Tibial nerve (tissue), 4 donors: ENCODE results near the gene RPTN. TPM values are rescaled to one million over a fixed set of nuclear protein-coding genes. Genes with fewer than 3 reads are reported as not detected.
A peak's percentile ranks its signal among the peaks of the same experiment; 100 is the strongest.

ENCODE experiments used
- DNase-seq, 2 donors: peaks; one replicate each; pipeline ENCODE4 v3.0.0-alpha.2; 2019; ENCODE audit warnings: low spot score in 2 of 2
- H3K27ac ChIP-seq, 4 donors: fragments of 200-600 bp; sonication (generic) in 3 of 4; one replicate each; pipeline ENCODE4 v1.5.1; 2017 to 2019; ENCODE audit warnings: mild to moderate bottlenecking in 1 of 4
- H3K27me3 ChIP-seq, 2 donors: fragments of 200-600 bp; sonication (generic) in 1 of 2; one replicate each; pipeline versions ENCODE4 v1.5.1 to v1.6.0; 2017 to 2019
- H3K36me3 ChIP-seq, 3 donors: fragments of 200-600 bp; sonication (generic); one replicate each; pipeline ENCODE4 v1.5.1; 2018 to 2019
- H3K4me1 ChIP-seq, 4 donors: fragments of 200-600 bp; sonication (generic) in 3 of 4; one replicate each; pipeline ENCODE4 v1.5.1; 2017 to 2019
- H3K4me3 ChIP-seq, 4 donors: fragments of 200-600 bp; sonication (generic) in 3 of 4; one replicate each; pipeline ENCODE4 v1.5.1; 2017 to 2019; ENCODE audit warnings: mild to moderate bottlenecking in 1 of 4, moderate library complexity in 1 of 4
- H3K9me3 ChIP-seq, 4 donors: fragments of 200-600 bp; sonication (generic) in 3 of 4; one replicate each; pipeline ENCODE4 v1.5.1; 2017 to 2019
- CTCF ChIP-seq, 5 experiments: fragments of 200-600 bp in 3 of 5; fragments of 450-650 bp in 2 of 5; sonication (generic) in 3 of 5; IDR thresholded peaks; one replicate each; pipeline ENCODE4 v1.5.1; 2016 to 2019; ENCODE audit warnings: antibody characterized with exemption in 5 of 5, mild to moderate bottlenecking in 3 of 5, moderate library complexity in 2 of 5
- EP300 ChIP-seq, 2 donors: sonication (generic); formaldehyde crosslinking; IDR thresholded peaks; one replicate each; pipeline ENCODE4 v1.6.1; 2017; ENCODE audit warnings: antibody characterized with exemption in 2 of 2, mild to moderate bottlenecking in 1 of 2
- POLR2A ChIP-seq, 2 donors: fragments of 450-650 bp; IDR thresholded peaks; one replicate each; pipeline ENCODE4 v1.6.1; 2017; ENCODE audit warnings: antibody characterized with exemption in 2 of 2, mild to moderate bottlenecking in 2 of 2, moderate library complexity in 2 of 2
- WGBS, 2 donors: methylation state at CpG; one replicate each; pipeline ENCODE4 v1.1.5; 2018; 5-methylcytosine and 5-hydroxymethylcytosine counted together
- total RNA-seq, 4 donors: library from RNA; depleted of rRNA; stranded (reverse); fragments of >200 nt; gene quantifications; one replicate each; pipeline ENCODE4 v1.1.0, GENCODE V29; 2016

The RPTN gene
- total RNA-seq, 4 donors from 2014 or later: not detected

- WGBS, 2 donors: 11 to 24% methylated on average over 67 of the region's 67 CpGs
- Histone ChIP-seq H3K27me3 (peaks cover 0 to 87% of the 10 kb centered on the region in 2 donors), H3K4me3 (peak overlapping the region in 3 of 4 donors; percentile 0 to 54 (median 15))
Observed at GRCh38 chr1:152107984-152108881, 50.8 kb downstream of the RPTN start.

GRCh38 chr1:152107031-152107983, 51.7 kb downstream of the RPTN start:
- 19 to 29% methylated on average over 41 of the region's 41 CpGs for WGBS, 2 donors
- Histone ChIP-seq H3K27ac (no peak overlapping the region), H3K36me3 (no peaks in the 10 kb centered on the region), H3K9me3 (peaks cover 0 to 23% (median 2%) of the 10 kb centered on the region in 4 donors), H3K4me3 (peak overlapping the region in 3 of 4 donors; percentile 0 to 54 (median 15)), H3K4me1 (peaks cover 0 to 48% (median 17%) of the 10 kb centered on the region in 4 donors), H3K27me3 (peaks cover 0 to 85% of the 10 kb centered on the region in 2 donors)
- no peak for DNase-seq
- TF ChIP-seq CTCF (IDR thresholded peaks at IDR 0.05) (no peak), POLR2A (IDR thresholded peaks at IDR 0.05) (no peak), EP300 (IDR thresholded peaks at IDR 0.05) (no peak)

More at GRCh38 chr1:152107984-152108881, 50.8 kb downstream of the RPTN start:
- peaks cover 0 to 53% (median 23%) of the 10 kb centered on the region in 4 donors for H3K4me1 ChIP-seq
- no peak overlapping the region for H3K27ac ChIP-seq
- H3K9me3 ChIP-seq: peaks cover 0 to 23% (median 2%) of the 10 kb centered on the region in 4 donors
- no peak for TF ChIP-seq EP300 (IDR thresholded peaks at IDR 0.05)
- DNase-seq: no peak
- H3K36me3 ChIP-seq: no peaks in the 10 kb centered on the region

- H3K27me3 ChIP-seq: peaks cover 0 to 67% of the 10 kb centered on the region in 2 donors
- no peak overlapping the region for H3K4me3 ChIP-seq
- 35 to 43% methylated on average over 2 of the region's 2 CpGs for WGBS, 2 donors
- H3K4me1 ChIP-seq: peaks cover 0 to 23% (median 3%) of the 10 kb centered on the region in 4 donors
- peaks cover 0 to 23% (median 2%) of the 10 kb centered on the region in 4 donors for H3K9me3 ChIP-seq
- H3K36me3 ChIP-seq: no peaks in the 10 kb centered on the region
- DNase-seq: no peak
- TF ChIP-seq CTCF (IDR thresholded peaks at IDR 0.05) (no peak), POLR2A (IDR thresholded peaks at IDR 0.05) (no peak), EP300 (IDR thresholded peaks at IDR 0.05) (no peak)
- H3K27ac ChIP-seq: no peak overlapping the region
Observed at GRCh38 chr1:152104854-152105253, 54.2 kb downstream of the RPTN start.

Other genes starting within 250 kb of the RPTN start
- 10 to 100 TPM; 17.7 to 48.6 (median 32.3) TPM for gene THEM4, start 249.7 kb downstream of the RPTN start, total RNA-seq
- 100 to 1,000 TPM; 108 to 230 (median 192) TPM for gene S100A10, start 165.4 kb downstream of the RPTN start, total RNA-seq
- gene S100A11, start 122.2 kb downstream of the RPTN start, total RNA-seq: 100 to 1,000 TPM in 3 of 4 donors, 10 to 100 TPM in 1; 85.0 to 267 (median 145) TPM
- gene TCHHL1, start 70.2 kb downstream of the RPTN start, total RNA-seq: not detected
- gene TCHH, start 43.8 kb downstream of the RPTN start, total RNA-seq: under 1 TPM in 3 of 4 donors, not detected in 1; under 0.01 to 0.60 (median 0.22) TPM
- gene HRNR, start 65.0 kb upstream of the RPTN start, total RNA-seq: not detected
- not detected for gene FLG, start 166.0 kb upstream of the RPTN start, total RNA-seq
- gene FLG2, start 200.8 kb upstream of the RPTN start, total RNA-seq: not detected